GM19397 (cell line): ENCODE data around the gene UPF3A.
A peak's percentile ranks its signal among the peaks of the same experiment; 100 is the strongest.

ENCODE experiments used
- ATAC-seq: cut with Tn5 transposase; IDR thresholded peaks from one replicate; pipeline ENCODE4 v1.9.1; 2021; ENCODE audit warnings: mild to moderate bottlenecking, moderate library complexity; ENCODE audit not compliant: unreplicated experiment

Gene UPF3A

DNA sequence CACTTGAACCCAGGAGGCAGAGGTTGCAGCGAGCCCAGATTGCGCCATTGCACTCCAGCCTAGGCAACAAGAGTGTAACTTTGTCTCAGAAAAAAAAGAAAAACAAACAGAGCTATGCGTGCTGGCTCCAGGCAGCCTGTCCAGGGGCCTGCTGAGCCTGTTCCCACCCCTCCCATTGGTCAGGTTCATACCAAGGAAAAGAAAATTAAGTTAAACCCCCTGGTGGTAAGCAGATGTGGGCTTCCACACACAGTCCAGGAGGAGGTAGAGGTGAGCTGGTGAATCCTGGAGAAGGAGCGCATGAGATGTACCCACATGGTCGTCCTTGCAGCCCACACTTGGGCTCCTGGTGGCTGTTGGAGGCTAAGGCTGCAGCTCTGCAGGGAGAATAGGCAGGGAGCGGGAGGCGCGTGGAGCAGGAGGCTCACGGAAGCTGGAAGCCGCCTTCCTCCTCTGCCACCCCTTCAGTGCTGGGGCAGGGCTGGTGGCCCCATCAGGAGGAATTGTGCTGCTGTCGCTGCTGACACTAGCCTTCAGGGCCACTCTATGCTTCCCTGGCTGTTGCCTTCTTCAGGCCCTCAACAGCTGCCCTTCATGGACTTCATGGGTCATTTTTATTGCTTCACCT lies 22.4 kb downstream of the UPF3A start:
- no peak for ATAC-seq

DNA sequence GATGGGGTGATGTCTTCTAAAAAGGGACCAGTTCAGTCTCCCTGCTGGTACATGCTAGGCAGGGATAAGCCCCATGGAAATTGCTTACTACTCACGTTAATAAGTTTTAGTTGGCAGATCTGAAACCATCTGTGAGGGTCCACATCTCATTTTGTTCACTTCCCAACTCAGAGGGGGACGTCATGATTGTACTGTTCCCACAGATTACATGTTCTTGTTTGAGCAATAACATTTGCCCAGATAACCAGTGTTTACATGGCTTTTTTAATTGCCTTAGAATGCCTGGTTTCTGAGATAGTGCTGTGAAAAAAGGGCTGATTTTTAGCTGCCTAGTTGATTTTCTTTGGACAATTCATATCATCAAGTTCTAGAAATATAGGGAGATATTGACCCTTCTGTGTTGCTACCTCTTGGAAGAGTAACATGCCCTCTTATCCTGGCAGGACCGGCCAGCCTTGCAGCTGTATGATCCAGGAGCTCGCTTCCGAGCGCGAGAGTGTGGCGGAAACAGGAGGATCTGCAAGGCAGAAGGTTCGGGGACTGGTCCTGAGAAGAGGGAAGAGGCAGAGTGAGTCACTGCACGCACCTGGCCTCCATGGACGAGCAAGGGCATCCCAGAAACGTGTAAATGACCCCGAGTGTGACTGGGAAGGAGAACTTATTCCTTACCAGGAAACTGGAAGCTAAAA lies 23.1 kb downstream of the UPF3A start:
- no peak for ATAC-seq

DNA sequence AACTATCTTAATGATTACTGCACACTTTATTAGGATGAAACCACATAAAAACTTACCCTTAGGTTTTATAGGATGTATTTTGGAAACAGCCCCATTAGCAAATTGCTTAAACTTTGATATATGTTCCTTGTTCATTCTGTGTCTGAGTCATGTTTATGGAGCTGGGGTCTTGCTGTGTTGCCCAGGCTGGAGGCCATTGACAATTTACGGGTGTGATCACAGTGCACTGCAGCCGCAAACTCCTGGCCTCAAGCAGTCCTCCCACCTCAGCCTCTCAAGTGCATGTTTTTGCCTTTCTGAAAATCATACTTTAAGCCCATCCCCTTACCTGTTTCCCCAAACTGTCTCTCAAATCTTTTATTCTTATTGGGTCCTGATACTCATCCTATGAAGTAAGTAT lies 27.7 kb downstream of the UPF3A start:
- ATAC-seq: no peak

DNA sequence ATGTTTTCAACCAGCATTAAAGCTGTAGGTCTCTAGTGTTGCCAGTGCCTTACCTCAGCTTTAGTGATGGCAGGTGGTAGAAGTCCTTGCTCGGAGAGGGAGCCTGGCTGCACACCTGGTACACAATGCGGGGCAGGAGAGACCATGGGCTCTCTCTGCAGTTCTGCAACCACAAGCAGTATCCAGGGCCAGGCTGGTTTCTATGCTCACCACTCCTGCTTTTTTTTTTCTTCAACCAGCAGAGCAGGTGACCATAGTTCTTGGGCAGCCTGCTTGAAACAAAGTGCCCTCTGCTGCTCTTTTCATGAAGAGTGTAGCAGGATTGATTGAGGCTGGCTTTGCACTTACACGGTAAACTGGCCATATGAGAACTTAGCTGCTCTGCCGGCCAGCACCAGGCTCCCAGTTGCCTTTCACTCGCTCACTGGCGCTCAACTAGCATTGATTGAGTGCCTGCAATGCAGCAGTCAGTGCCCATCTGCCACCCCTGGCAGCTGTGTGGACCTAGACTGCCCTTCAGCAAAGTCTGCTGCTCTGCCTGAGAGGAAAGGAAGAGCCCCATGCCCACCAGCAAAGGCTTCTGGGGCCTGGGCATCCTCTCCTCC lies 28.5 kb downstream of the UPF3A start:
- ATAC-seq: no peak

DNA sequence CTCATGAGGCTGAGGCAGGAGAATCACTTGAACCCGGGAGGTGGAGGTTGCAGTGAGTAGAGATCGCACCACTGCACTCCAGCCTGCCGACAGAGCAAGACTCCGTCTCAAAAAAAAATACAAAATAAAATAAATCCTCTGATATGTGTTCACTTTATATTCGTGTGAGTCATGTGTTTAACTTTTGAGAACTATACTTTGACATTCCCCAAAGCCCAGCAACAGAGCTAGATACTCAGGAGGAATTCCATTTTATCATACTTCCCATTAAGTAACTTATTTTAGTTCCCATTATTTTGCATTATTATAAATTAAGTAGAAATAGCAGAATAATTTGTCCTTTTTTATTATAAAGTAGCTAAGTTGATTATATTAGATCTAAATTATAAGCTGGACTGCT lies 29.6 kb downstream of the UPF3A start:
- no peak for ATAC-seq

DNA sequence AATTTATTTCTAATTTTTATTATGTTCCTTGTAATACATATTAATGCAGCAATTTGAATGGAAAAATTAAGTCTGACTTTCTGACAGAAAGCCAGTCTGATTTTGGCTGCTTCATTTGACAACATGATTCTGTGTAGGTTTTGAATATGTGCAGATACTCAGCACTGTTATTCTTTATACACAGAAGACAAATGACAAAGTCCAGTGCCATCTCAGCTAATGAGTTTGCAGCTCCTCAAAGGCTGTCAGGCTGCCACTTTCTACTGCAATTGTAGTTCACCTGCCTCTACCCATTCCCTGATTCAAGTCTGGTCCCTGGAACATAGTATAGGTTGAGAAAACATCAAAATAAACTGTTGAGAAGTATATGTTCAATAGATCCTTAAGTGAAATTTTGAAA lies 30.0 kb downstream of the UPF3A start:
- no peak for ATAC-seq

DNA sequence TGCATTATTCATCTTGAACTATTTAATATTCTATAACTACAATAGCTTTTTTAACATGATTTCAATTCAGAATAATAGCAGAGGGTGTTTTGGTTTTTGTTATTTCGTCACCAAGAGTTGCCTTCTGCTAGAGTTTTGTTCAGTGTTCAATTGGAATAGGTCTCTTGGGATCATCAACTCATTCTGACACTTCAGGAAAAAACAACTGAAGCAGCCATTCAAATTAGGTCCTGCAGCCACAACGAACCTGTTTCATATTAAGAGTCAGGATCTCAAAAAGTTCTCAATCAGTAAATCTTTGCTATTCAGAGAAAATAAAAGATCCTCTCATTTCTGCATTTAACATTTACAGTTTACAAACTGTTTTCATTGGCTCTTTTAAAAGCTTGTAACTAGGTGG lies 30.5 kb downstream of the UPF3A start:
- no peak for ATAC-seq

DNA sequence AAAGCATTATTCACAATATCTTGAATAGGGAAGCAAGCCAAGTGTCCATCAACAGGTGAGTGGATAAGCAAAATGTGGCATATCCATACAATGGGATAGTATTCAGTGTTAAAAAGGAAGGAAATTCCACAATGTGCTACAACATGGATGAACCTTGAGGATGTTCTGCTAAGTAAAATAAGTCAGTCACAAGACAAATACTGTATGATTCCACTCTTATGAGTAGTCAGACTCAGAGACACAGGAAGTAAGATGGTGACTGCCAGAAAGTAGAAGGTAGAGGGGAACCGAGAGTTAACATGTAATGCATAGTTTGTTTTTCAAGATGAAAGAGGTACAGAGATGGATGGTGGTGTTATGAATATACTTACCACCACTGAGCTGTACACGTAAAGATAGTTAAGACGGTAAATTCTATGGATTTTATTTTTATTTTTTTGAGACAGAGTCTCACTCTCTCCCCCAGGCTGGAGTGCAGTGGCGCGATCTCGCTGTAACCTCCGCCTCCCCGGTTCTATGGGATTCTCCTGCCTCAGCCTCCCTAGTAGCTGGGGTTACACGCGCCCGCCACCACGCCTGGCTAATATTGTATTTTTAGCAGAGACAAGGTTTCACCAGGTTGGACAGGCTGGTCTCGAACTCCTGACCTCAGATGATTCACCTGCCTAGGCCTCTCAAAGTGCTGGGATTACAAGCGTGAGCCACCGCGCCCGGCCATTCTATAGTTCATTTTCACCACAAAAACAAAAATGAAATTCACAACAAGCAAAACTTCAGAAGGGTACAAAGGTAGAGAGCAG lies 31.9 kb downstream of the UPF3A start:
- ATAC-seq: no peak

DNA sequence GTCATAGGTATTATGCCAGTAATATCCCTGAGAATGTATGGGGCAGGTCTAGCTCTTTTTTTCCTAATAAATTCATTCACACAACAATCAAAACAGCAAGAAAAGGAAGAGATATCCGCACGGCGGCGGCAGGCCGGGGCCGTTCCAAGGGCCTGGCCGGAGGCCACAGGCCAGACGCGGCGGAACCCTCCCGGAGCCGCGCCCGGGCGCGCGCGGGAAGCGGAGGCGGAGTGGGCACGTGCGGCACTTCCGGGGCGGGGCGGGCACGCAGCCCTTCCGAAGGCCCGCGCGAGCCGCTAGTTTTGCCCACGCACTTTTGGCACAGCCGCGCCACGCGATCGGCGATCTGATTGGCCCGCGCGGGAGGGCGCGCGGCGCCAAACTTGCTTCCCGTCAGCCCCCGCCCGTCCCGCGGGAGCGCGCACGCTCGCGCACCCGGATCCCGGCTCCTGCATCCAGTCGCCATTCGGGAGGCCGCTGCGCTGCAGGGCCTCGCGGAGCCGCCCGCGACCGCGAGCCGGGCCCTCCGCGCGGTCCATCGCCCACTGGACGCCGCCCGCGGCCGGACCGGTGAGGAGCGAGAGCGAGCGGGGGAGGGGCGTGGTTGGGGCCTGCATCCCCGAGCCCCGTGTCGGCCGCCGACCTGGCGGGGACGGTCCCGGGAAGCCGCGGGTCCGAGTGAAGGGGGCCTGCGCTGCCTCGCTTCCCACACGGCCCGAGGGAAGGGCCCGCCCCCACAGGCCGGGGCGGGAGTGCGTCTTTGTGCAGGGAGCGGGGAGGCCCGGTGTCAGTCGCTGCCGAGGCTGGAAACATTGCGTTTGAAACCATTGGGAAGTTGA lies 32.9 kb downstream of the UPF3A start, which contains the start of gene CHAMP1:
TSS of gene CHAMP1 (plus strand) at position 430 of the 839 bp plus-strand sequence. CDS start 9,340 bp downstream, outside the sequence.
- ATAC-seq: peak; percentile 92

DNA sequence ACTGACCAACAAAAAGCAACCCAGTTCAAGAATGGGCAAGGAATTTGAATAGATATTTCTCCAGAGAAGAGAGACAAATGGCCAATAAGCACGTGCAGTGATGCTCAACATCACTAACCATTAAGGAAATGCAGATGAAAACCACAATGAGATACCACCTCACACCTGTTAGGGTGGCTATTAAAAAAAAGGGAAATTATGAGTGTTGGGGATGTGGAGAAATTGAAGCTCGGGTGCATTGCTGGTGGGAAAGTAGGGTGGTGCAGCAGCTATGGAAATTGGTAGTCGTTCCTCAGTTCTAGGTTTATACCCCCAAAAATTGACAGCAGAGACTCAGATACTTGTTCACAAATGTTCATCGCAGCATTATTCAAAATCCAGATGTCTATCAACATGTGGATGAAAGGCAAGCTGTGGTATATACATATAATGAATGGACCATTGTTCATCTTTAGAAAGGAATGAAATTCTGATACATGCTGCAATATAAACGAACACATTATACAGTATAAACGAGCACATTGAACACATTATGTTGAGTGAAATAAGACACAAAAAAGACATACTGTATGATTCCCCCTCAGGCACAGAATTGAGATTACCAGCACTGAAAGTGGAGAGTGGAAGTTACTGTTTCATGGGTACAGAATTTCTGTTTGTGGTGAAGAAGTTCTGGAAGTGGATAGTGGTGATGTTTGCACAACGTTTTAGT lies 33.8 kb downstream of the UPF3A start:
- ATAC-seq: no peak

DNA sequence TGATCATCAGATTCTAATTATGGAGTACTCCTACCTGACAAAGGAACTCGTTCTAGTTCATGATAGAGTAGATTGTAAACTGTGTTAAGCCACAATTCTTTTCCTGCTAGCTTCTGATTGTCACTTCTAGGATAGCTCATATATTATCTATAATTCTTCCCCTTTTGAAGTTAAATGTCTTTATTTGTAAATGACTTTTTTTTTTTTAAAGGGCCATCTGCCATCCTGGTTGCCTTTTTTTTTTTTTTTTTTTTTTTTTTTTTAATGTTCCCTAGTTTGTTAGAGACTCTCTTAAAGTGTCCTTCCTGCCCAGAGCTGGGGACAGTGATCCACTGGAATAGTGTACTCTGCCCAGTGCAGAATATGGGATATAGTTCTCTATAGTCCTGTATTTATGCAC lies 37.2 kb downstream of the UPF3A start:
- ATAC-seq: no peak

DNA sequence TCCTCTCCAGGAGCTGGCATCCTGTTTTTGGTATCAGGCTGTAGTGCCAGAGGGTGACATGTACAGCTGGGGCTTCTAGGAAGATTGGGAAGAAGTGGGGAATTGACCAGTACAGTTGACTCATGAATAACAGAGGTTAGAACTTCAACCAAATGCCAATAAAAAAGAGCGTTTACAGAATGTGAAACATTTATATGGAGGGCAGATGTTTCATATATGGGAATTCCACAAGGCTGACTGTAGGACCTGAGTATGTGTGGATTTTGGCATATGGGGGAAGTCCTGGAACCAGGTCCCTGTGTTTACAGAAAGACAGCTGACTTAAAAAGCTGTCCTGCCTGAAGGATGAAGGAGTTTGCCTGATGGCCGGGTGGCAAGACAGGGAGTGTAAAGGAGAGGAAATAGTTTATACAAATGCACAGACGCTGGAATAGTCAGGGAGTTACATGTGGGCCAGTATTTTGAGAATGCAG lies 38.1 kb downstream of the UPF3A start:
- ATAC-seq: no peak

DNA sequence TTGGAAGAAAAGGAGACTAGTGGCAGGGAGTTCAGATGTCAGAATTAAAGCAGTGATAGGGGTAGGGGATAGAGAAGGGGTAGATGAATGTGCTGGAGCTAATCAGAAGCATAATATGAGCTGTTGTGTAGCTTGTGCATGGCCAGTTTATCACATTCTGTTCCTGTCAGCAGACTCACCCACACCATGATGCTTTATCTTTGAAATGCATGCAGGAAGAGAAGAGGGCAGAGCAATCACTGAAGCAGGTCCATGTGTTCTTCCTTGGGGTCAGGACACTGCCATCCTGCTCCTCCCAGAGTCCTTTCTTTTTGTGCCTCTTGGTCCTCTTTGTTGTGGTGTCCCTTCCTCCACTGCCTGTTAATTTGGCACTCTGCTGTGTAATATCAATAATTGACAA lies 38.7 kb downstream of the UPF3A start:
- ATAC-seq: no peak

DNA sequence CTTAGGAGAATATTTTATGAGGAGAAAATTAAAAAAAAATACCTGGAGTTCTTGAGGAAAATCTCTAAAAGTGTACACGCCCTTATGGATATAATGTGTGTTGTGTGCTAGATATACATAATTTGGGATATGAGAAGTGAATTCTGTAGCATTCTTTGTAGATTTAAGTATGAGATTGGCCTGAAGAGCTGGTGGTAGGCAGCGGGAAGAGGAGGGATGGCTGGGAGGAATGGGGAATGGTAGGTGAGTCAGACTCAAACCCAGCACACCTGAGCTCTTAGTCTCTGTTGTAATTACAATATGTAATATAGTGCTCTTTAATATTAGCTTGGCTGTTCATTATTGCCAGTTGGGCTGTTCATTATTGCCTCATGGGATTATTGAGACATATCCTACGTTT lies 39.9 kb downstream of the UPF3A start:
- ATAC-seq: no peak

DNA sequence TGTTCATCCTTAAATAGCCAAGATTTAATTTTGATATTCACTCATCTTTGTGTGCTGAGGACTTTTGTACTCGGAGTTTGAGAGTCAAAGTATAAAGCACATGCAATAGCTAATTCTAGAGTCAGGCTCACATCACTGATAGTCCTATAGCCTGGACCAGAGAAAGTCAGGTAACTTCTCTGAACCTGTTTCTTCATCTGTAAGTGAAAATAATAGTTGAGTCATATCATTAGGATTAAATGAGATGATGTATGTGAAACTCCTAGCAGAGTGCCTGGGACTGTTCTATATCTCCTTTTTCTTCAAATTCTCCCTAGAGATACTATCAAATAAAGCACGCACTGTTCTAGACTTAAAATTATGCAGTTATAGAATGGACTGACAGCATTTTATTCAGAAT lies 41.9 kb downstream of the UPF3A start:
- no peak for ATAC-seq

DNA sequence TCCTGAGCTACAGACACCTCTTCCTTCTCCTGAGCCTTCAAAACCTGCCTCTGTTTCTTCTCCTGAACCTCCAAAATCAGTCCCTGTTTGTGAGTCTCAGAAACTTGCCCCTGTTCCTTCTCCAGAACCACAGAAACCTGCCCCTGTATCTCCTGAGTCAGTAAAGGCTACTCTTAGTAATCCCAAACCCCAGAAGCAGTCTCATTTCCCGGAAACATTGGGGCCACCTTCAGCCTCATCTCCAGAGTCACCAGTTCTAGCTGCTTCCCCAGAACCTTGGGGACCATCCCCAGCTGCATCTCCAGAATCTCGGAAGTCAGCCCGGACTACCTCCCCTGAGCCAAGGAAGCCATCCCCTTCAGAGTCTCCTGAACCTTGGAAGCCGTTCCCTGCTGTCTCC lies 42.9 kb downstream of the UPF3A start:
- no peak for ATAC-seq

DNA sequence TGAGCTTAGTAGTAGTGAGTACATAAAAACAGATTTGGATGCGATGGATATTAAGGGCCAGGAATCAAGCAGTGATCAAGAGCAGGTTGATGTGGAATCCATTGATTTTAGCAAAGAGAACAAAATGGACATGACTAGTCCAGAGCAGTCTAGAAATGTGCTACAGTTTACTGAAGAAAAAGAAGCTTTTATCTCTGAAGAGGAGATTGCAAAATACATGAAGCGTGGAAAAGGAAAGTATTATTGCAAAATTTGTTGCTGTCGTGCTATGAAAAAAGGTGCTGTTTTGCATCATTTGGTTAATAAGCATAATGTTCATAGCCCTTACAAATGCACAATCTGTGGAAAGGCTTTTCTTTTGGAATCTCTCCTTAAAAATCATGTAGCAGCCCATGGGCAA lies 44.3 kb downstream of the UPF3A start:
- ATAC-seq: no peak

DNA sequence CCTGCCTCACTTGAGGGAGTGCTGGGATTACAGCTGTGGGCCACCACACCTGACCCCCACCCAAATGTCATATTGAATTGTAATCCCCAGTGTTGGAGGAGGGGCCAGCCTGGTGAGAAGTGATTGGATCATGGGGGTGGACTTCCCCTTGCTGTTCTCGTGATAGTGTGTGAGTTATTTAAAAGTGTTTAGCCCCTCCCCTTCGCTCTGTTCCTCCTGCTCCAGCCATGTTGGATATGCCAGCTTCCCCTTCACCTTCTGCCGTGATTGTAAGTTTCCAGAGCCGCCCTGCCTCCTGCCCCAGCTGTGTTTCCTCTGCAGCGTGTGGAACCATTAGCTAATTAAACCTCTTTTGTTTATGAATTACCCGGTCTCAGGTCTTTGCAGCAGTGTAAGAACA lies 46.6 kb downstream of the UPF3A start:
- ATAC-seq: no peak

DNA sequence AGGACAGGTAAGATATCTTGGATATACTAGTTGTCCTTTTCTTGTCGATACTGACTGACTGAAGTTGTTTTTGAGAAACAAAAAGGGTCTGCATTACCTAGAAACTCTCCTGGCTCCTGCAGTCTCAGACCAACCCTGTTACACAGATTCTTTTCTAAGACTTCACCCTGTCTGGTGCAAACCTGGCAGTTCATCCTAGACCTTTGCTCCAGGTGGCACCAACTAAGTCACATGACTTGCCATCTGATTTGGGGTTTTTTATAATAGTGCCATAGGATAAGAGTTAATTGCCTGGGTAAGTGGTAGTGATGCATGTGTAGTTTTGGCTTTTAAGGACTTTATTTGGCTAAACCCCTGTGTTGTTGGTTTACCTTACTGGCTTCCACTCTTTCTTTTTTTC lies 47.2 kb downstream of the UPF3A start:
- ATAC-seq: no peak

DNA sequence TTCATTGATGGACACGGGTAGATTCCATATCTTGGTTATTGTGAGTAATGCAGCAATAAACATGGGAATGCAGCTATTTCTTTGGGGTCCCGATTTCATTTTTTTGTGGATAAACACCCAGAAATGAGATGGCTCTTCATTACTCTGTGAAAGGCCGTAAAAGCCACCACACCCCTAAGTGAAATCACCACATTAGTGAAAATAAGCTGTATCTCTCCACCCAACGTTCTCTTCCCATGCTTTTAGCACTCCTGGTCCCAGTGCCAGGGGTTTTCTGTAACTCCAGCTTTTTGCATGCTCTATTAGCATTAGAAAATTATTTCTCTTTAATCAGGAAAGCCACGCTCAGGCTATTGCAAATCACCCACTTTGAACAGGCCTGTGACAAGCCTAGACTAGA lies 48.7 kb downstream of the UPF3A start:
- no peak for ATAC-seq
